ENCODE data around the gene OVCH1.

DNA sequence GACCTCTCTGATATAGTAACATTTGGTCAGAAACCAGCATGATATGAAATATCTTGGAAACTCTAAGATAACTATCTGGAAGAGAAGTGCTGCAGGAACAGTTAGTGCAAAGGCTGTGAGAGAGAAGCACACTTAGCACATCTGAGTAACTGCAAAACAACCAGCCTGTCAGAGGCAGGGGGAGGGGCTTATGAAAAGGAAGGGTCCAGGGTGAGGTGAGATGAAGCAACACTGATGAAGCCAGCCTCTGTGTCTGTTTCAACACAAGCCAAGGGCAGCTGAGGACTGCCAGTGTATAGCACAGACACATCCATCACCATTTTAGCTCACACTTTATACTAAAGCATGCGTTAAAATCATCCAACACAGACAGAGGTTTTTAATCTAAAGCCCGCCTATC lies 37.4 kb upstream of the OVCH1 start:
- TF ChIP-seq, protein P1, sequence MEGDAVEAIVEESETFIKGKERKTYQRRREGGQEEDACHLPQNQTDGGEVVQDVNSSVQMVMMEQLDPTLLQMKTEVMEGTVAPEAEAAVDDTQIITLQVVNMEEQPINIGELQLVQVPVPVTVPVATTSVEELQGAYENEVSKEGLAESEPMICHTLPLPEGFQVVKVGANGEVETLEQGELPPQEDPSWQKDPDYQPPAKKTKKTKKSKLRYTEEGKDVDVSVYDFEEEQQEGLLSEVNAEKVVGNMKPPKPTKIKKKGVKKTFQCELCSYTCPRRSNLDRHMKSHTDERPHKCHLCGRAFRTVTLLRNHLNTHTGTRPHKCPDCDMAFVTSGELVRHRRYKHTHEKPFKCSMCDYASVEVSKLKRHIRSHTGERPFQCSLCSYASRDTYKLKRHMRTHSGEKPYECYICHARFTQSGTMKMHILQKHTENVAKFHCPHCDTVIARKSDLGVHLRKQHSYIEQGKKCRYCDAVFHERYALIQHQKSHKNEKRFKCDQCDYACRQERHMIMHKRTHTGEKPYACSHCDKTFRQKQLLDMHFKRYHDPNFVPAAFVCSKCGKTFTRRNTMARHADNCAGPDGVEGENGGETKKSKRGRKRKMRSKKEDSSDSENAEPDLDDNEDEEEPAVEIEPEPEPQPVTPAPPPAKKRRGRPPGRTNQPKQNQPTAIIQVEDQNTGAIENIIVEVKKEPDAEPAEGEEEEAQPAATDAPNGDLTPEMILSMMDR (IDR thresholded peaks at IDR 0.05) = no peak
- no peak for TF ChIP-seq ZFX (IDR thresholded peaks at IDR 0.05; ENCODE audit: borderline replicate concordance)
